Measurements from ENCODE around the gene DCAF15. TPM values are rescaled to one million over a fixed set of nuclear protein-coding genes. Genes with fewer than 3 reads are reported as not detected.

DCAF15 gene
- total RNA-seq, 1 donor from 2014 or later = 23.7 TPM

- peaks cover 1% of the 10 kb centered on the region for H3K36me3 ChIP-seq (ENCODE audit: control insufficient read depth, insufficient read depth, low read length)
Measured at GRCh38 chr19:13929340-13929739, 23.0 kb upstream of the DCAF15 start.

GRCh38 chr19:13929956-13930355 lies 22.4 kb upstream of the DCAF15 start:
- no peak for TF ChIP-seq CTCF (IDR thresholded peaks at IDR 0.05; ENCODE audit: insufficient read depth, low read length, poor library complexity, severe bottlenecking)
- H3K36me3 ChIP-seq (ENCODE audit: control insufficient read depth, insufficient read depth, low read length) = peaks cover 1% of the 10 kb centered on the region
- no peak overlapping the region for H3K4me3 ChIP-seq (ENCODE audit: low read depth, low read length)
- peaks cover 8% of the 10 kb centered on the region for H3K27me3 ChIP-seq (ENCODE audit: control insufficient read depth, insufficient read depth, low read length)
- no peak for DNase-seq (ENCODE audit: low read depth)

More at GRCh38 chr19:13929340-13929739, 23.0 kb upstream of the DCAF15 start:
- no peak for DNase-seq (ENCODE audit: low read depth)
- peaks cover 2% of the 10 kb centered on the region for H3K27me3 ChIP-seq (ENCODE audit: control insufficient read depth, insufficient read depth, low read length)
- no peak overlapping the region for H3K4me3 ChIP-seq (ENCODE audit: low read depth, low read length)
- no peak for TF ChIP-seq CTCF (IDR thresholded peaks at IDR 0.05; ENCODE audit: insufficient read depth, low read length, poor library complexity, severe bottlenecking)

GRCh38 chr19:13930402-13930801 lies 21.9 kb upstream of the DCAF15 start:
- H3K27me3 ChIP-seq (ENCODE audit: control insufficient read depth, insufficient read depth, low read length) = peaks cover 9% of the 10 kb centered on the region
- no peak for DNase-seq (ENCODE audit: low read depth)
- H3K4me3 ChIP-seq (ENCODE audit: low read depth, low read length) = no peak overlapping the region
- H3K36me3 ChIP-seq (ENCODE audit: control insufficient read depth, insufficient read depth, low read length) = peaks cover 1% of the 10 kb centered on the region
- no peak for TF ChIP-seq CTCF (IDR thresholded peaks at IDR 0.05; ENCODE audit: insufficient read depth, low read length, poor library complexity, severe bottlenecking)

DNA sequence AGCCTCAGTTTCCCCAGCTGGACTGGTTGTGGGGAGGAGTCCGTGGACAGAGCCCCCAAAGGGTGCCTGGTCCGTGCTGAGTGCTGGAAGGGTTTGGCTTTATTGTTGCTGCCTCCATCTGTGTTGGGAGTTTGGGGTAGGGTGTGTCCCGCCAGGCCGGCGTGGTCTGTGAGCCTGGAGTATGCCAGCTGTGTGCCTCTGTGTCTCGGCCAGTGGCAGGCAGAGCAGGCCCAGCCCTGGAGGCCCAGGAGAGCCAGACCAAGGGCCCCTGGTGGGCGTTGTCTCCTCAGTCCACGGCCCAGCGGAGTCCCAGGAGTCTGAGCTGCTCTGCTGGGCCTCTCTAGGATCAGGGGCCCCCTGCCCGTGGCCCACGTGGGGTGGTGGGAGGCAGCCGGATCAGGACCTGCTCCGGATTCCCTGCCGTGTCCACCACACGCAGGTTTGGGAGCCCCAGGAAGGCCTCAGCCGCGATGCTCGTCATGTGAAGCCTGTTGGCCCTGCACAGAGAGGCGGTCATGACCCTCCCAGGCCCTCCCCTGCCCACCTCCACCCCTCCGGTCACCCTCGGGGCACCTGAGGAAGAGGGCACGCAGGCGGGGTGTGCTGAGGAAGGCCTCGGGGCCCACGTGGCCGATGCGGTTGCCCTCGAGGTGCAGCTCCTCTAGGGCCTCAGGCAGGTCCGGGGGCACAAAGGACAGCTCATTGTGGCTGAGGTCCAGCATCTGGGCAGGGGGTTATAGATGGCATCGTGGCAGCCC lies 20.7 kb upstream of the DCAF15 start:
- no peak for DNase-seq (ENCODE audit: low read depth)
- no peak for TF ChIP-seq CTCF (IDR thresholded peaks at IDR 0.05; ENCODE audit: insufficient read depth, low read length, poor library complexity, severe bottlenecking)
- Histone ChIP-seq H3K36me3 (ENCODE audit: control insufficient read depth, insufficient read depth, low read length) (peaks cover 1% of the 10 kb centered on the region), H3K27me3 (ENCODE audit: control insufficient read depth, insufficient read depth, low read length) (peaks cover 13% of the 10 kb centered on the region), H3K4me3 (ENCODE audit: low read depth, low read length) (no peak overlapping the region)

GRCh38 chr19:13932149-13932637 lies 20.1 kb upstream of the DCAF15 start:
- Histone ChIP-seq H3K27me3 (ENCODE audit: control insufficient read depth, insufficient read depth, low read length) (peaks cover 13% of the 10 kb centered on the region), H3K4me3 (ENCODE audit: low read depth, low read length) (no peak overlapping the region), H3K36me3 (ENCODE audit: control insufficient read depth, insufficient read depth, low read length) (peaks cover 1% of the 10 kb centered on the region)
- no peak for DNase-seq (ENCODE audit: low read depth)
- no peak for TF ChIP-seq CTCF (IDR thresholded peaks at IDR 0.05; ENCODE audit: insufficient read depth, low read length, poor library complexity, severe bottlenecking)
